NB4 (cell line): ENCODE measurements around the gene AGBL4.

Source experiments
- DNase-seq: peaks from one replicate; pipeline ENCODE4 v3.0.0; 2010; ENCODE audit warnings: low read depth
- H3K4me3 ChIP-seq: one replicate; pipeline ENCODE4 v1.5.1; 2011; ENCODE audit warnings: mild to moderate bottlenecking, low read depth, low read length, moderate library complexity
- MYC ChIP-seq: IDR thresholded peaks from 2 replicates; pipeline ENCODE4 v1.6.1; 2011; ENCODE audit warnings: low read depth, low read length
- POLR2A ChIP-seq: IDR thresholded peaks from 2 replicates; pipeline ENCODE4 v1.6.1; 2011; ENCODE audit warnings: mild to moderate bottlenecking; ENCODE audit not compliant: insufficient read length; ENCODE audit errors: extremely low read depth
- TF ChIP-seq, protein P1 (sequence below): IDR thresholded peaks from 2 replicates; pipeline ENCODE4 v1.6.1; 2011; ENCODE audit warnings: low read depth, low read length
- TF ChIP-seq, protein P2 (sequence below): IDR thresholded peaks from one replicate; pipeline ENCODE4 v1.5.1; 2012; ENCODE audit warnings: low read depth, low read length

The AGBL4 gene

GRCh38 chr1:48645883-48646282 is 1377.9 kb downstream of the AGBL4 start:
- no peak for DNase-seq
- TF ChIP-seq POLR2A (no peak), MYC (no peak)
- TF ChIP-seq, protein P1, sequence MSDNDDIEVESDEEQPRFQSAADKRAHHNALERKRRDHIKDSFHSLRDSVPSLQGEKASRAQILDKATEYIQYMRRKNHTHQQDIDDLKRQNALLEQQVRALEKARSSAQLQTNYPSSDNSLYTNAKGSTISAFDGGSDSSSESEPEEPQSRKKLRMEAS, result no peak
- TF ChIP-seq, protein P2, sequence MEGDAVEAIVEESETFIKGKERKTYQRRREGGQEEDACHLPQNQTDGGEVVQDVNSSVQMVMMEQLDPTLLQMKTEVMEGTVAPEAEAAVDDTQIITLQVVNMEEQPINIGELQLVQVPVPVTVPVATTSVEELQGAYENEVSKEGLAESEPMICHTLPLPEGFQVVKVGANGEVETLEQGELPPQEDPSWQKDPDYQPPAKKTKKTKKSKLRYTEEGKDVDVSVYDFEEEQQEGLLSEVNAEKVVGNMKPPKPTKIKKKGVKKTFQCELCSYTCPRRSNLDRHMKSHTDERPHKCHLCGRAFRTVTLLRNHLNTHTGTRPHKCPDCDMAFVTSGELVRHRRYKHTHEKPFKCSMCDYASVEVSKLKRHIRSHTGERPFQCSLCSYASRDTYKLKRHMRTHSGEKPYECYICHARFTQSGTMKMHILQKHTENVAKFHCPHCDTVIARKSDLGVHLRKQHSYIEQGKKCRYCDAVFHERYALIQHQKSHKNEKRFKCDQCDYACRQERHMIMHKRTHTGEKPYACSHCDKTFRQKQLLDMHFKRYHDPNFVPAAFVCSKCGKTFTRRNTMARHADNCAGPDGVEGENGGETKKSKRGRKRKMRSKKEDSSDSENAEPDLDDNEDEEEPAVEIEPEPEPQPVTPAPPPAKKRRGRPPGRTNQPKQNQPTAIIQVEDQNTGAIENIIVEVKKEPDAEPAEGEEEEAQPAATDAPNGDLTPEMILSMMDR, result no peak
- H3K4me3 ChIP-seq, result no peak overlapping the region

GRCh38 chr1:48644905-48645605 is 1378.7 kb downstream of the AGBL4 start:
- no peak for TF ChIP-seq POLR2A
- TF ChIP-seq, protein P1, result no peak
- TF ChIP-seq, protein P2, result no peak
- no peak for TF ChIP-seq MYC
- no peak for DNase-seq
- no peak overlapping the region for H3K4me3 ChIP-seq

- TF ChIP-seq POLR2A, result no peak
- no peak for DNase-seq
- H3K4me3 ChIP-seq, result no peak overlapping the region
Measured at GRCh38 chr1:48644190-48644900, 1379.4 kb downstream of the AGBL4 start.

- no peak for TF ChIP-seq MYC
- H3K4me3 ChIP-seq, result no peak overlapping the region
- DNase-seq, result no peak
Measured at GRCh38 chr1:48643193-48643592, 1380.6 kb downstream of the AGBL4 start.

DNA sequence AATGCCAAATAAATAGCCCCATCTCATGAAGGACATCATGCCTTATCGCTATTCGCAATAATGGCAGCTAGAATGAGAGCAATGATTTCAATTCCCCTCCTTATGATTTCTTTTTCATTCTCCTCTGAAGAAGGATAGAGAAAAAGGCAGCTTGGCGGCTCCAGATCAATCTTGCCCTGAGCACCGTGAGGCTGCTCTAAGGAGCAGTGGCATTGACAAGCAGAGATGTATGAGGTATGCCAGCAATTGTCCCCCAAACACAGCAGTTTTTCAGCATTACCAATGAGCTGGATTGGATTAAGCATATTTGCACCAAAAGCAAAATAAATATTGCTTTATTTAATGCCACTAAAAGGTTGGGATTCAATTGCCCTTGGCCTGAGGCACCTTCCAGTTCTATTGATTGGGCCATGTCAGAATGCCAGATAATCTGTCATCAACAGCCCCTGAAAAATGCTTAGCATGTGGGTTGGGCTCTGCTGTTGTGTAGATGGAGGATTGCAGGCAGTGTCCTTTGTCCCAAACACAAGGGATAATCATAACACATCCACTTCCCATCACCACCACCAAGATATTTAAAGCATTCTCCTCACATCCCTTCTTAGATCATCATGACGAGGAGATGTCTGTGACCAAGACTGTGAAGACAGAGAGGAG is 1382.8 kb downstream of the AGBL4 start:
- TF ChIP-seq POLR2A, result no peak
- TF ChIP-seq, protein P1, result no peak
- DNase-seq, result no peak
- H3K4me3 ChIP-seq, result no peak overlapping the region

DNA sequence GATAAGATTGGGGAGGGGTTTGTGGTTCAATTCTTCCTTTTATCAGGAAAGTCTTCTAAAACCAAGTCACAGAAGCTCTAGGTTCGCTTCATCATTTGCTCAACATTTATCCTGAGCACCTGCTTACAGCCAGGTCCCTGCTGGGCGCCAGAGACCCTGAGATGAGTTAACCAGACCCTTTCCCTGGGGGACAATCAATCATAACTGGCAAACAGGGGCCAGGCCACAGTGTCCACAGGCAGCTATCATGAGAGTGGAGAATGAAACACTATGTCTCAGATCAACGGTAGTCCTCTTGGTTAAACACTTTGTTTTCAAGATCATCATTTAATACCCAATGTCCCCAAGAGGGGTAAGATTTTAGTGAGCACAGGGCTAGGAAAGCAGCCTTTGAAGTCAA is 1393.9 kb downstream of the AGBL4 start:
- TF ChIP-seq, protein P2, result no peak
- TF ChIP-seq, protein P1, result no peak
- TF ChIP-seq MYC (no peak), POLR2A (no peak)
- no peak for DNase-seq
- no peak overlapping the region for H3K4me3 ChIP-seq

DNA sequence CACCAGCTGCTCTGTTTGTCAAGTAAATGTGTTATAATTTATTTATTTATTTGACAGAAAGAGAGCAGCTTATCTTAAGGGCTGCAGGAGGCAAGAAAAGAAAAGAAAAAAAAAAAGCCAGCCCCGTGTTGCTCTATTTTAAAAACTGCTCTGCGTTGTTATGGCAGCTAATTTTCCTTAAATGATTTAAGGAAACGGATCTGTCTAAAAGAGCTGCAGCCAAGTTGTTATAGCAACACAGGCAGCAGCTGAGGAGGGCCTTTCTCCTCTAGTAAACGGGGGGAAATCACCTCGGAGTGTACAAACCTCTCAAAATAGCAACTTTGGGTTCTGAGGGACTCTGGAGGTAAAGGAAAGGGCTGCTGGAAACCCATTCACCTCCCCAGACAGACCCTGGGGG is 1396.3 kb downstream of the AGBL4 start:
- no peak overlapping the region for H3K4me3 ChIP-seq
- TF ChIP-seq MYC (no peak), POLR2A (no peak)
- TF ChIP-seq, protein P1, result no peak
- TF ChIP-seq, protein P2, result no peak
- no peak for DNase-seq
